ENCODE results near the gene DCLRE1B. TPM values are rescaled to one million over a fixed set of nuclear protein-coding genes. Genes with fewer than 3 reads are reported as not detected.

DCLRE1B gene
- total and polyA plus RNA-seq, 2 experiments from 2014 or later, result 5.5 to 5.6 TPM

GRCh38 chr1:113898241-113898814 is 6.8 kb upstream of the DCLRE1B start:
- Histone ChIP-seq H3K9me3 (ENCODE audit: low read depth) (no peaks in the 10 kb centered on the region), H3K36me3 (peaks cover 23% of the 10 kb centered on the region), H3K27ac (no peak overlapping the region), H3K27me3 (no peaks in the 10 kb centered on the region), H3K4me3 (no peak overlapping the region), H3K4me1 (ENCODE audit: low read depth) (no peaks in the 10 kb centered on the region)
- TF ChIP-seq CTCF (IDR thresholded peaks at IDR 0.05; ENCODE audit: low read depth, low read length), result no peak
- no peak for DNase-seq (ENCODE audit: low read depth in 1 of 2, low spot score in 1 of 2)

GRCh38 chr1:113899111-113899510 is 6.0 kb upstream of the DCLRE1B start:
- no peaks in the 10 kb centered on the region for H3K9me3 ChIP-seq (ENCODE audit: low read depth)
- peaks cover 23% of the 10 kb centered on the region for H3K36me3 ChIP-seq
- no peak for TF ChIP-seq CTCF (IDR thresholded peaks at IDR 0.05; ENCODE audit: low read depth, low read length)
- no peak overlapping the region for H3K27ac ChIP-seq
- no peaks in the 10 kb centered on the region for H3K27me3 ChIP-seq
- peak in 1 of 2 donors; percentile 14 for DNase-seq (ENCODE audit: low read depth in 1 of 2, low spot score in 1 of 2)
- H3K4me3 ChIP-seq, result no peak overlapping the region
- peaks cover 3% of the 10 kb centered on the region for H3K4me1 ChIP-seq (ENCODE audit: low read depth)

- no peaks in the 10 kb centered on the region for H3K9me3 ChIP-seq (ENCODE audit: low read depth)
- H3K27ac ChIP-seq, result no peak overlapping the region
- no peaks in the 10 kb centered on the region for H3K27me3 ChIP-seq
- peaks cover 13% of the 10 kb centered on the region for H3K36me3 ChIP-seq
- H3K4me3 ChIP-seq, result no peak overlapping the region
- TF ChIP-seq CTCF (IDR thresholded peaks at IDR 0.05; ENCODE audit: low read depth, low read length), result no peak
- H3K4me1 ChIP-seq (ENCODE audit: low read depth), result peaks cover 3% of the 10 kb centered on the region
- DNase-seq (ENCODE audit: low read depth in 1 of 2, low spot score in 1 of 2), result no peak
These were observed 3.9 kb upstream of the DCLRE1B start for GRCh38 chr1:113901191-113901590.

GRCh38 chr1:113903501-113904292 is 1.4 kb upstream of the DCLRE1B start:
- peaks cover 8% of the 10 kb centered on the region for H3K36me3 ChIP-seq
- no peaks in the 10 kb centered on the region for H3K9me3 ChIP-seq (ENCODE audit: low read depth)
- TF ChIP-seq CTCF (IDR thresholded peaks at IDR 0.05; ENCODE audit: low read depth, low read length), result no peak
- DNase-seq (ENCODE audit: low read depth in 1 of 2, low spot score in 1 of 2), result no peak
- no peaks in the 10 kb centered on the region for H3K27me3 ChIP-seq
- H3K4me1 ChIP-seq (ENCODE audit: low read depth), result peaks cover 3% of the 10 kb centered on the region
- peak overlapping the region; percentile 49 for H3K4me3 ChIP-seq
- H3K27ac ChIP-seq, result peak overlapping the region; percentile 58

GRCh38 chr1:113904293-113904673 is 843 bp upstream of the DCLRE1B start:
- Histone ChIP-seq H3K27ac (peak overlapping the region; percentile 58), H3K27me3 (no peaks in the 10 kb centered on the region), H3K9me3 (ENCODE audit: low read depth) (no peaks in the 10 kb centered on the region), H3K4me3 (peak overlapping the region; percentile 49), H3K4me1 (ENCODE audit: low read depth) (peaks cover 3% of the 10 kb centered on the region), H3K36me3 (peaks cover 8% of the 10 kb centered on the region)
- DNase-seq (ENCODE audit: low read depth in 1 of 2, low spot score in 1 of 2), result peak in 1 of 2 donors; percentile 58
- no peak for TF ChIP-seq CTCF (IDR thresholded peaks at IDR 0.05; ENCODE audit: low read depth, low read length)
